CD14-positive monocyte (primary cell): ENCODE results near the gene CSNK1G1. TPM values are rescaled to one million over a fixed set of nuclear protein-coding genes. Genes with fewer than 3 reads are reported as not detected.
"Not testable (repeated sequence)": the region's sequence is repeated elsewhere in the genome, so short reads cannot be mapped to it uniquely, and the experiment has no call there.

Experiments used
- DNase-seq, 3 donors: peaks; one replicate each; pipeline ENCODE4 v3.0.0-alpha.2; 2011 to 2022
- H2AFZ ChIP-seq: 2 replicates; pipeline ENCODE4 v1.6.0; 2012; ENCODE audit warnings: mild to moderate bottlenecking, low read depth, low read length, inconsistent platforms; ENCODE audit not compliant: insufficient read depth, poor library complexity, severe bottlenecking
- H3K27ac ChIP-seq, 2 donors: 1 replicate in 1 of 2; 2 replicates in 1 of 2; pipeline ENCODE4 v1.5.1; 2012 to 2013; ENCODE audit warnings: low read length in 2 of 2, control low read depth in 1 of 2, inconsistent platforms in 1 of 2, low read depth in 1 of 2, mild to moderate bottlenecking in 1 of 2
- H3K27me3 ChIP-seq, 2 donors: one replicate each; pipeline versions ENCODE4 v1.6.0 to v1.6.1; 2011 to 2013; ENCODE audit warnings: low read length in 2 of 2; ENCODE audit not compliant: control insufficient read depth in 2 of 2, insufficient read depth in 2 of 2
- H3K36me3 ChIP-seq, 2 donors: replicated peaks in 1 of 2; 1 replicate in 1 of 2; 2 replicates in 1 of 2; pipeline versions ENCODE4 v1.5.1 to v1.6.1; 2012 to 2013; ENCODE audit warnings: low read length in 2 of 2, control low read depth in 1 of 2, inconsistent platforms in 1 of 2, mild to moderate bottlenecking in 1 of 2; ENCODE audit not compliant: insufficient read depth in 2 of 2, control insufficient read depth in 1 of 2
- H3K4me1 ChIP-seq, 2 donors: 1 replicate in 1 of 2; 2 replicates in 1 of 2; pipeline versions ENCODE4 v1.5.1 to v1.6.1; 2012 to 2013; ENCODE audit warnings: low read length in 2 of 2, control low read depth in 1 of 2, inconsistent platforms in 1 of 2, mild to moderate bottlenecking in 1 of 2, moderate library complexity in 1 of 2; ENCODE audit not compliant: insufficient read depth in 2 of 2, control insufficient read depth in 1 of 2
- H3K4me2 ChIP-seq: replicated peaks from 2 replicates; pipeline ENCODE3; 2012; ENCODE audit warnings: low read length, moderate library complexity, mild to moderate bottlenecking; ENCODE audit not compliant: poor library complexity, severe bottlenecking; ENCODE audit errors: extremely low read depth
- H3K4me3 ChIP-seq, 3 experiments: fragments of 200-600 bp in 1 of 3; sonication (generic) in 1 of 3; replicated peaks in 1 of 3; 1 replicate in 2 of 3; 2 replicates in 1 of 3; pipeline ENCODE4 v1.5.1; 2011 to 2013; ENCODE audit warnings: low read length in 3 of 3, mild to moderate bottlenecking in 3 of 3, control low read depth in 2 of 3, low read depth in 2 of 3, inconsistent platforms in 1 of 3, moderate library complexity in 1 of 3
- H3K79me2 ChIP-seq: 2 replicates; pipeline ENCODE4 v1.6.0; 2012; ENCODE audit warnings: mild to moderate bottlenecking, control low read depth, inconsistent platforms, low read length, moderate library complexity; ENCODE audit not compliant: insufficient read depth
- H3K9ac ChIP-seq: 2 replicates; pipeline ENCODE4 v1.6.0; 2017; ENCODE audit warnings: low read length, mild to moderate bottlenecking; ENCODE audit not compliant: insufficient read depth, poor library complexity, severe bottlenecking
- H3K9me3 ChIP-seq, 2 donors: replicated peaks in 1 of 2; 1 replicate in 1 of 2; 2 replicates in 1 of 2; pipeline versions ENCODE4 v1.5.1 to v1.6.1; 2012 to 2013; ENCODE audit warnings: low read length in 2 of 2, control low read depth in 1 of 2; ENCODE audit not compliant: control insufficient read depth in 1 of 2, insufficient read depth in 1 of 2
- H4K20me1 ChIP-seq: 2 replicates; pipeline ENCODE4 v1.6.0; 2012; ENCODE audit warnings: mild to moderate bottlenecking, low read length, control low read depth, moderate library complexity; ENCODE audit not compliant: insufficient read depth
- H3K27ac Mint-ChIP-seq, 7 donors: one replicate each; pipeline ENCODE4 v1.8.0; 2020; ENCODE audit warnings: mild to moderate bottlenecking in 7 of 7, mixed read lengths in 7 of 7, moderate library complexity in 6 of 7, inconsistent platforms in 2 of 7
- H3K27me3 Mint-ChIP-seq, 3 donors: one replicate each; pipeline ENCODE4 v1.8.0; 2021 to 2022; ENCODE audit warnings: low read depth in 3 of 3, mild to moderate bottlenecking in 3 of 3, mixed read lengths in 3 of 3, moderate library complexity in 3 of 3, inconsistent platforms in 1 of 3
- H3K36me3 Mint-ChIP-seq, 2 donors: one replicate each; pipeline ENCODE4 v1.8.0; 2020; ENCODE audit warnings: mixed read lengths in 2 of 2, inconsistent platforms in 1 of 2, mild to moderate bottlenecking in 1 of 2
- H3K4me1 Mint-ChIP-seq: one replicate; pipeline ENCODE4 v1.8.0; 2020; ENCODE audit warnings: mild to moderate bottlenecking, mixed read lengths
- H3K4me3 Mint-ChIP-seq, 2 donors: one replicate each; pipeline ENCODE4 v1.8.0; 2020; ENCODE audit warnings: mild to moderate bottlenecking in 2 of 2, mixed read lengths in 2 of 2, moderate library complexity in 1 of 2
- H3K9me3 Mint-ChIP-seq, 7 donors: one replicate each; pipeline ENCODE4 v1.8.0; 2020 to 2022; ENCODE audit warnings: mixed read lengths in 7 of 7, mild to moderate bottlenecking in 6 of 7, moderate library complexity in 6 of 7, inconsistent platforms in 2 of 7
- CTCF ChIP-seq: fragments of 200-600 bp; IDR thresholded peaks from one replicate; pipeline ENCODE4 v1.8.0; 2022; ENCODE audit warnings: antibody characterized with exemption, mild to moderate bottlenecking
- WGBS: methylation state at CpG from one replicate; pipeline ENCODE4 v1.1.5; 2013; ENCODE audit warnings: missing lambda C conversion rate; ENCODE audit not compliant: insufficient coverage; 5-methylcytosine and 5-hydroxymethylcytosine counted together
- intact Hi-C, 2 donors: fragments of 100-400 bp; cut with micrococcal nuclease; formaldehyde crosslinking; loops; one replicate each; pipeline versions ENCODE4 v1.15.0 to v1.15.1; 2023
- polyA plus RNA-seq, 3 donors: library from polyadenylated mRNA; depleted of rRNA in 1 of 3; unstranded in 2 of 3; stranded (reverse) in 1 of 3; fragments of 300-500 nt in 2 of 3; fragments of >200 nt in 1 of 3; fragmentation: Illumina TruSeq in 2 of 3; gene quantifications; 1 replicate in 2 of 3; 2 replicates in 1 of 3; pipeline ENCODE4 v1.2.3, GENCODE V29; 2012 to 2021

Gene CSNK1G1
- polyA plus RNA-seq, 3 donors = 4.3 to 8.6 (median 7.7) TPM

GRCh38 chr15:64326975-64327374 is 29.0 kb downstream of the CSNK1G1 start:
- H3K9me3 ChIP-seq, H3K9ac ChIP-seq, H3K4me1 ChIP-seq, H2AFZ ChIP-seq, H3K27me3 ChIP-seq, H3K4me3 Mint-ChIP-seq, H3K4me3 ChIP-seq, H3K4me2 ChIP-seq, DNase-seq, H3K27me3 Mint-ChIP-seq, intact Hi-C loops, H3K36me3 ChIP-seq, H3K27ac Mint-ChIP-seq, H3K36me3 Mint-ChIP-seq, H3K27ac ChIP-seq, H3K9me3 Mint-ChIP-seq, H3K4me1 Mint-ChIP-seq: not testable (repeated sequence)
- no CpG with 5 or more reads among the region's 15 CpGs for WGBS
- Histone ChIP-seq H4K20me1 (peaks cover 31% of the 10 kb centered on the region), H3K79me2 (peaks cover 16% of the 10 kb centered on the region)

GRCh38 chr15:64326458-64326857 is 29.5 kb downstream of the CSNK1G1 start:
- H3K27ac ChIP-seq, H3K27ac Mint-ChIP-seq, H3K4me1 Mint-ChIP-seq, H3K27me3 Mint-ChIP-seq, H3K4me1 ChIP-seq, H2AFZ ChIP-seq, H3K36me3 Mint-ChIP-seq, H3K27me3 ChIP-seq, H3K9me3 ChIP-seq, H3K4me3 ChIP-seq, intact Hi-C loops, H3K4me3 Mint-ChIP-seq, H3K4me2 ChIP-seq, H3K9ac ChIP-seq, H3K9me3 Mint-ChIP-seq, H3K36me3 ChIP-seq, DNase-seq: not testable (repeated sequence)
- Histone ChIP-seq H4K20me1 (peaks cover 34% of the 10 kb centered on the region), H3K79me2 (peaks cover 21% of the 10 kb centered on the region)
- WGBS = 100% methylated on average over 2 of the region's 20 CpGs

GRCh38 chr15:64324165-64324877 is 31.7 kb downstream of the CSNK1G1 start:
- Histone ChIP-seq H3K79me2 (peaks cover 35% of the 10 kb centered on the region), H2AFZ (no peak overlapping the region), H3K4me1 (no peaks in the 10 kb centered on the region), H4K20me1 (peaks cover 39% of the 10 kb centered on the region), H3K27ac (no peak overlapping the region), H3K9ac (no peak overlapping the region), H3K4me3 (no peak overlapping the region), H3K9me3 (no peaks in the 10 kb centered on the region), H3K36me3 (no peaks in the 10 kb centered on the region), H3K4me2 (no peak overlapping the region), H3K27me3 (no peaks in the 10 kb centered on the region)
- peak in 1 of 3 donors; percentile 7 for DNase-seq
- H3K36me3 Mint-ChIP-seq = peaks cover 2 to 9% of the 10 kb centered on the region in 2 donors
- H3K27ac Mint-ChIP-seq = peak overlapping the region in 3 of 7 donors; percentile 18 to 37 (median 18)
- WGBS = 95% methylated on average over 2 of the region's 5 CpGs
- no peaks in the 10 kb centered on the region for H3K27me3 Mint-ChIP-seq
- intact Hi-C loops = no loop called here
- peaks cover 0 to 2% (median 0%) of the 10 kb centered on the region in 7 donors for H3K9me3 Mint-ChIP-seq
- no peak overlapping the region for H3K4me3 Mint-ChIP-seq
- TF ChIP-seq CTCF = no peak
- H3K4me1 Mint-ChIP-seq = no peaks in the 10 kb centered on the region
